LNCaP clone FGC (cell line): ENCODE data around the gene VNN1.

Experiments used
- DNase-seq: peaks from one replicate; pipeline ENCODE4 v3.0.0-alpha.2; 2011; ENCODE audit warnings: low read depth
- H3K4me3 ChIP-seq: 2 replicates; pipeline ENCODE4 v1.5.1; 2011; ENCODE audit warnings: mild to moderate bottlenecking, low read depth, low read length, control low read depth
- TF ChIP-seq, protein P1 (sequence below): IDR thresholded peaks from 2 replicates; pipeline ENCODE4 v1.5.1; 2012; ENCODE audit warnings: mild to moderate bottlenecking; ENCODE audit not compliant: control insufficient read depth, insufficient read depth; ENCODE audit errors: extremely low read depth

The VNN1 gene

DNA sequence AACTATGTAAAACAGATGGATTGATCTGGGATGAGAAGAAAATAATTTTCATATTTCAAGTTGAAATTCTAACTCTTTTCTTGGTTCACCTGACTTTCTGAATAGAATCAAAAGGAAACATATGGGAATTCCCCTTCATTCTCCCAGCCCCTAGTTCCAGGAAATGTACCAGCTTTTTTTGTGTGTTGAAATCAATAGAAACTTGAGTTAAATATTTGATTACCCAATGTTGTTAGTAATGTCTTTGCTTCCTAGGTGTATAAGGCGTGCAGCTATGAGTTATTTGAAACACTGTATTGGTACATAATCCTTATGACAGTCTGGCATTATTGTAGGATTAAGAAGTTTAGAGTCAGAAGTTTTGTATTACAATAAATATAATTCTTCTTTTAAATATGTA, 22.4 kb upstream of the VNN1 start:
- H3K4me3 ChIP-seq: no peak overlapping the region
- no peak for DNase-seq
- TF ChIP-seq, protein P1, sequence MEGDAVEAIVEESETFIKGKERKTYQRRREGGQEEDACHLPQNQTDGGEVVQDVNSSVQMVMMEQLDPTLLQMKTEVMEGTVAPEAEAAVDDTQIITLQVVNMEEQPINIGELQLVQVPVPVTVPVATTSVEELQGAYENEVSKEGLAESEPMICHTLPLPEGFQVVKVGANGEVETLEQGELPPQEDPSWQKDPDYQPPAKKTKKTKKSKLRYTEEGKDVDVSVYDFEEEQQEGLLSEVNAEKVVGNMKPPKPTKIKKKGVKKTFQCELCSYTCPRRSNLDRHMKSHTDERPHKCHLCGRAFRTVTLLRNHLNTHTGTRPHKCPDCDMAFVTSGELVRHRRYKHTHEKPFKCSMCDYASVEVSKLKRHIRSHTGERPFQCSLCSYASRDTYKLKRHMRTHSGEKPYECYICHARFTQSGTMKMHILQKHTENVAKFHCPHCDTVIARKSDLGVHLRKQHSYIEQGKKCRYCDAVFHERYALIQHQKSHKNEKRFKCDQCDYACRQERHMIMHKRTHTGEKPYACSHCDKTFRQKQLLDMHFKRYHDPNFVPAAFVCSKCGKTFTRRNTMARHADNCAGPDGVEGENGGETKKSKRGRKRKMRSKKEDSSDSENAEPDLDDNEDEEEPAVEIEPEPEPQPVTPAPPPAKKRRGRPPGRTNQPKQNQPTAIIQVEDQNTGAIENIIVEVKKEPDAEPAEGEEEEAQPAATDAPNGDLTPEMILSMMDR: no peak

DNA sequence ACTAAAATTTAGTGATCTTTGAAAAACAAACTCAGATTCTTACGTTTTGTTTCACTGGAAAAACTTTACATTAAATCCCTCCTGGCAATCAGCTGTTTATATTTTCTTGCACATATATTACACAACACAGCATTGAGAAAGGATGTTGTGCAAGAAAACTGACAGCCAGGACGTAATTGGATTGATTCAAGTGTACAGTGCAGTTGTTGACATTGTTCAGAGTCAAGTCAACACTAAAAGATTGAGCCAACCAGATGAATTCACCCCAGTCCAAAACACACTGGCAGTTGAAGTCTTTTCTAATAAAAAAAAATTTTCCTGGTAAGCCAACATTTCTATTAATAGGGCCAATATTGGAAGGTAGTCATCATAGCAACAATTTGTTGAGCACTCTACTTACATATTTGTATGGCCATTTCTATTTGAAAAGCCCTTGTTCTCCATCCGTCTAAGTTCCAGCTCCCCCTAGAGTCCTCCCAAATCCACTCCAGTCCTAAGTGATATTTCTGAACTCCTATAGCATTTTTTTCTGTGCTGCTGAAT, 20.9 kb upstream of the VNN1 start:
- no peak overlapping the region for H3K4me3 ChIP-seq
- TF ChIP-seq, protein P1: peak; percentile 36
- peak; percentile 62 for DNase-seq

DNA sequence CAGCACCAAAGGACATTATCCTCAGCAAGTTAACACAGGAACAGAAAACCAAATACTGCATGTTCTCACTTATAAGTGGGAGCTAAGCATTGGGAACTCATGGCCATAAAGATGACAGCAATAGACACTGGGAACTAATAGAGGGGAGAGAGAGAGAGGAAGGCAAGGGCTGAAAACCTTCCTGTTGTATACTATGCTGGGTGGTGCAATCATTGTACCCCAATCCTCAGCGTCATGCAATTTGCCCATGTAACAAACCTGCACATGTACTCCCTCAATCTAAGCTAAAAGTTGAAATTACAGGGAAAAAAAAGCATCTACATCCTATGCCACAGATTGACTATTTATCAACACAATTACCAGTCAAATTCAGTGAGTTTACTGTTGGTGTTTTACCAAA, 20.0 kb upstream of the VNN1 start:
- TF ChIP-seq, protein P1: no peak
- DNase-seq: no peak
- no peak overlapping the region for H3K4me3 ChIP-seq

- TF ChIP-seq, protein P1: no peak
Measured at GRCh38 chr6:132733283-132733682, 19.4 kb upstream of the VNN1 start.

GRCh38 chr6:132731086-132731485, 17.2 kb upstream of the VNN1 start:
- TF ChIP-seq, protein P1: no peak
- H3K4me3 ChIP-seq: no peak overlapping the region
- no peak for DNase-seq

More at GRCh38 chr6:132733283-132733682, 19.4 kb upstream of the VNN1 start:
- DNase-seq: no peak
- H3K4me3 ChIP-seq: no peak overlapping the region

GRCh38 chr6:132730560-132730959, 16.7 kb upstream of the VNN1 start:
- H3K4me3 ChIP-seq: no peak overlapping the region
- TF ChIP-seq, protein P1: no peak
- DNase-seq: no peak

DNA sequence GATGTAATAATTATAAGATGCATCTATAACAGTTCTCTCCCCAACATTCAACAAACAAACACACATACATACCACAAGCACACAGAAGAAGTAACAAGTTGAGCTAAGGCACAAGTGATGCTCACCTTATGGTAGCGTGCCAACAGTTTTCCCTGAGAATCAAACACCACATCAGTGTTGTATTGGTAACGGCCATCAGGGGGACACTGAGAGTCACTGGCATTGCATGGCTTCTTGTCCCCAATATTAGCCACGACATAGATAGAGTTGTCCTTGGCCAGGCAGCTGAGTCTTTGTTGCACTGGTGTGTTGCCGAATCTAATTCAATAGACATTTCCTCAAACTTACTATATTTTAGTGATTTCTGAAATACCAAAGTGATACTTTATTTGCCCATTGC, 14.8 kb upstream of the VNN1 start:
- no peak for DNase-seq
- TF ChIP-seq, protein P1: 0 out of 2 replicates have a peak, but pooled peaks have one; percentile 6
- no peak overlapping the region for H3K4me3 ChIP-seq
